Measurements from ENCODE around the gene STAT5A.
"Not testable (repeated sequence)": the region's sequence is repeated elsewhere in the genome, so short reads cannot be mapped to it uniquely, and the experiment has no call there.

STAT5A gene

DNA sequence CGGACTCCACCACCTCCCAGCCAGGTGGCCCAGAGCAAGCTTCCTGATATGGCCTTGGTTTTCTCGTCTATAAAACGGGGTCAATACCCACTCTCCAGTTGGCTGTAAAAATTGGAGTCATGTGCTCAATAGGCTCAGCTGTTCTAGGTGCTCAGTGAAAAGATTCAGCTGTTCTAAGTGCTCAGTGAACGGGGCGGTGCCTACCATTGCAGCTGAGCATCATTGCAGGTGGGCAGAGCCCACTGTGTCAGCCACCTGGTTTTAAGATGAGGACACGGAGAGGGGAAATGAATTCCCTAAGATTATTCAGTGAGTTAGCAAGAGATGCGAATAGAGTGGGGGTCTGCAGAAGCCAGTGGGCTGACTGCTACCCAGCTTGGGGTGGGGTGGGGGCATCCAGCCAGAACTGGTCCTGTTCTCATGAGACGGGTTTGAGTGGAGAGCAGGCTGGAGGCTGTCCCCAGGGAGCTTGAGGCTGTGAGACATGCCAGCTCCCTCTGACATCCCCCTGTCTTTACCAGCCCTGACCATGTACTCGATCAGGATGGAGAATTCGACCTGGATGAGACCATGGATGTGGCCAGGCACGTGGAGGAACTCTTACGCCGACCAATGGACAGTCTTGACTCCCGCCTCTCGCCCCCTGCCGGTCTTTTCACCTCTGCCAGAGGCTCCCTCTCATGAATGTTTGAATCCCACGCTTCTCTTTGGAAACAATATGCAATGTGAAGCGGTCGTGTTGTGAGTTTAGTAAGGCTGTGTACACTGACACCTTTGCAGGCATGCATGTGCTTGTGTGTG lies 21.9 kb downstream of the STAT5A start:
- no peak for DNase-seq

DNA sequence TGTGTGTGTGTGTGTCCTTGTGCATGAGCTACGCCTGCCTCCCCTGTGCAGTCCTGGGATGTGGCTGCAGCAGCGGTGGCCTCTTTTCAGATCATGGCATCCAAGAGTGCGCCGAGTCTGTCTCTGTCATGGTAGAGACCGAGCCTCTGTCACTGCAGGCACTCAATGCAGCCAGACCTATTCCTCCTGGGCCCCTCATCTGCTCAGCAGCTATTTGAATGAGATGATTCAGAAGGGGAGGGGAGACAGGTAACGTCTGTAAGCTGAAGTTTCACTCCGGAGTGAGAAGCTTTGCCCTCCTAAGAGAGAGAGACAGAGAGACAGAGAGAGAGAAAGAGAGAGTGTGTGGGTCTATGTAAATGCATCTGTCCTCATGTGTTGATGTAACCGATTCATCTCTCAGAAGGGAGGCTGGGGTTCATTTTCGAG lies 22.5 kb downstream of the STAT5A start:
- no peak for DNase-seq

DNA sequence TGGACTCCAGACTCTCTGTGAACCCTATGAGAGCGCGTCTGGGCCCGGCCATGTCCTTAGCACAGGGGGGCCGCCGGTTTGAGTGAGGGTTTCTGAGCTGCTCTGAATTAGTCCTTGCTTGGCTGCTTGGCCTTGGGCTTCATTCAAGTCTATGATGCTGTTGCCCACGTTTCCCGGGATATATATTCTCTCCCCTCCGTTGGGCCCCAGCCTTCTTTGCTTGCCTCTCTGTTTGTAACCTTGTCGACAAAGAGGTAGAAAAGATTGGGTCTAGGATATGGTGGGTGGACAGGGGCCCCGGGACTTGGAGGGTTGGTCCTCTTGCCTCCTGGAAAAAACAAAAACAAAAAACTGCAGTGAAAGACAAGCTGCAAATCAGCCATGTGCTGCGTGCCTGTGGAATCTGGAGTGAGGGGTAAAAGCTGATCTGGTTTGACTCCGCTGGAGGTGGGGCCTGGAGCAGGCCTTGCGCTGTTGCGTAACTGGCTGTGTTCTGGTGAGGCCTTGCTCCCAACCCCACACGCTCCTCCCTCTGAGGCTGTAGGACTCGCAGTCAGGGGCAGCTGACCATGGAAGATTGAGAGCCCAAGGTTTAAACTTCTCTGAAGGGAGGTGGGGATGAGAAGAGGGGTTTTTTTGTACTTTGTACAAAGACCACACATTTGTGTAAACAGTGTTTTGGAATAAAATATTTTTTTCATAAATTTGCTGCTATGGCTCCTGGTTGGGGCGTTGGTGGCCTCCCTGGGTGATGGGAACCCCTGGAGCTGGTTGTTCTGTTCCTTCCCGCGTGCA lies 23.1 kb downstream of the STAT5A start:
- DNase-seq = no peak

DNA sequence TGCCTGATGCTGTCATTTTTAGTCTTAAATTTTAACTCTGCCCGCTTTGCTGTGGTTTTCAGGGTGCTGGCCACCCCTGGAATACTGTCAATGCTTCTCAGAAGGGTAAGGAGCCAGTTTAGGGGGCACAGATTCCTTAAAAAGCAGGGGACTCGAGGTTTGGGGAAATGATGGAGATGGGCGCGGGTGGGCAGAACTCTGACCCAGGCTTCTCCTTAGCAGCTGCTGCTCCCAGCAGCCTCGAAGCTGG lies 23.7 kb downstream of the STAT5A start:
- no peak for DNase-seq

DNA sequence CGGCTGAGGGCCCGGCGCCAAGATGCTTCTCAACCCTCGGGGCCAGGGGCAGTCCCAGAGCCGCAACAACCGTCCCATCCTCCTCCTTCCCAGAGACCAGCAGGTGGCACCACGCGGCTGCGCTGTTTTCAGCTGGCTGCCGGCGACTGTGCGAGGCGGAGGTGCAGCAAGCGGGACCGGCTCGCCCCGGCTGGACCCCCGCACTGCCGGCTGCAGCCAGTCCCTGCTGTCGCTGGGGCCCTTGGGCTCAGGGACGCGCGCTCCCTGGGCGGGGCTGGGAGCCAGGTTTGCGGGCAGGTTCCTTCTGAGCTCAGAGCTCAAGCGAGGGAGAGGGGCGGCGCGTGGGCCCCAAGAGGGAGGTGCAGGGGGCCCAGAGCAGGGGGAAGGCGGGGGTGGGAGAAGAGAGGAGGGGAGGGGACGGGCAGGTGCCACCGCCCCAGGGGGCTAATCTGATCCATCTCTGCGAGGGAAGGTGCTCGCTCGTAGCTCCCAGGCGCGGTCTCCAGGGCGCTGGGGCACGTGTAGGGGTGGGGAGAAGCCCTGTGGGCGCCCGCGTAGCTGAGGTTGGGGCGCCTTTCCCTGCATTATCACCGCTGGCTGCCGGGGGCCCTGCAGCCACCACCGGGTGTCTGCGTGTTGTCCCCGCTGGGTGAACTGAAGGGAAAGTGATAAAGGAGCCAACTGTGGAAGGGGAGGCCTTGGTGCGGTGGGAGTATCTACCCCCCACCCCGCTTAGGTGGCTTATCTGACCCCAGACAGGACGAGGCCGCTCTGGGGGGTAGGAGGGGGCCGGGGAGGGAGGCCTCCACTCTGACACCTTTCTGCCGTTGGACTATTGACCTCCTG lies 24.2 kb downstream of the STAT5A start:
- DNase-seq = peak; percentile 79

DNA sequence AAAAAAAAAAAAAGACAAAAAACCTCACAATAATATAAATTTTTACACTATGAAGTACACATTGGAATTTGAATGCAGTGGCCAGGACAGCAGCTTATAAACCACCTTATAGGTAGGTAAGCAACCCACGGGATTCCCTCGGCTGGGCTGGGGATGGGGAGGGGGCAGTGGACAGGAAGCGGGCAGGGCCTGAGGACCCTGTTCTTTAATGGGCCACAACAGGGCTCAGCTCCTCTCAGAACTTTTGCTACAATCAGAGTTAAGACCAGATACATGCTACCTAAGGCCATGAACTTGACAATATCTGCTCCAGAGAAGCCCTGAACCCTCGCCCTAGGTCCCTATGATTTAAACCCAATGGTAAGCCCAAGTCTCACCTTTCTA lies 25.1 kb downstream of the STAT5A start:
- no peak for DNase-seq

DNA sequence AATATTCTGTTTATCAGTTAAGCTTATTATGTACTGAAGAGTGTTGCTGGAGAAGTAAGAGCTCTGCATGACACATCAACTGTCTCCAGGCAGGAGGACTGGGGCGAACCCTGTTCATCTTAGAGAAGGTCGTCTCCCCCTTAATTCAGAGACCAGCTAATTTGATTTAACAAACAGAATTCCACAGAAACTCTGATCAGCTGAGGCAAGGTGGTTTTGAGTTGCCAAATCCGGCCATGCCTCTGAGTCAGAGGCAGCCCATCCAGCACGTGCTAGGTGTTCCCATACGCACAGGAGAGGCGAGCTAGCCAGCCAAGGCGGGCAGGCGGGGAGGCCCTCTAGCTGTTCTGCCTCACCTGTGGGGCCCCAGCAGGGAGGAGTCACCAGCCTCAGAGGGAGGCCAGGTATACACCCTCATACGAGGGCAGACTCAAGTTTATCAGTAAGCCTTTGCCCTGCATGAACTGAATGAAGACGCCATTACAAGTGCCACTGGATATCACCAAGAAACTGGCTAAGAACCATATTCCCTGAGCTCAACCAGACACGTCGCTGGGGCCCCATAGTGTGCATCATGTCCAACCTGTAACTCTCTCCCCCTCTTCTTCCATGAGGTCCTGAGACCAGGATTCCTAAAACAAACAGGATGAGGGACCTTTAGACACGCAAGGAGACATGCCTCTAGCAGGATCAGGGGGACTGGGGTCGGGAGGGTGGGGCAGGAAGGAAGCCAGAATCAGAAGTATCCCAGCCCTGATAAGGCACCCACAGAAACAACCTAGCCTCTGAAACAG lies 25.7 kb downstream of the STAT5A start:
- peak; percentile 32 for DNase-seq

DNA sequence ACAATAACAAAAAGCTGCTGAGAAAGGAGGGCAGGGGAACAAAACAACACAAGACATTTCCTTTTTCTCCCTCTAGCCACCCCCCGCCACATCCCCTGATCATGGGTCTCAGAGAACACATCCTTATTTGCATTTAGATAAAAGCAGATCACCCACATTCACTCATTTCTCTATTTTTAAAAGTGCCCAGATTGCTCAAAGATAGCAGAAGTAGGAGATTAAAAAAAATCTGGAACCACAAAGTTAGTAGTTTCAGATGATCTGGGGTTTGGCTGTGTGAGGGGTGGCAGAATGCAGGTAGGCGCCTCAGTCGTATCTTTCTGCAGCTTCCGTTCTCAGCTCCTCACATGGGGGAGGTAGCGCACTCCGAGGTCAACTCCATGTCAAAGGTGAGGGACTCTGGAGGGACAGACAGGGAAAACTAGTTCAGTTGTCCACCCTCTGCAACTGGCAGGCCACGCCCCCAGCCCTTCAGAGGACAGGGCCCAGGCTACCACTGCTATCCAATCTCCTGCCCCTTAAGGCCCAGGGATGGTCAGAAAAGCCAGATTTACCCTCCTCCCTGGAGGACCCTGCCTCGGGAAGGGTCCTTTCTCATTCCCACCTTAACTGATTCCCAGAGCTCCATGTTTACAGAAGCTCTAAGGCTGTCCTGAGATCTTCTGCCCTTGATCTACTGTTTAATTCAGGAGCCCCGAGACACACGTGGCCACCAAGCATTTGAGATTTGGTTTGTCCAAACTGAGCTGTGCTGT lies 27.3 kb downstream of the STAT5A start:
- peak; percentile 39 for DNase-seq

DNA sequence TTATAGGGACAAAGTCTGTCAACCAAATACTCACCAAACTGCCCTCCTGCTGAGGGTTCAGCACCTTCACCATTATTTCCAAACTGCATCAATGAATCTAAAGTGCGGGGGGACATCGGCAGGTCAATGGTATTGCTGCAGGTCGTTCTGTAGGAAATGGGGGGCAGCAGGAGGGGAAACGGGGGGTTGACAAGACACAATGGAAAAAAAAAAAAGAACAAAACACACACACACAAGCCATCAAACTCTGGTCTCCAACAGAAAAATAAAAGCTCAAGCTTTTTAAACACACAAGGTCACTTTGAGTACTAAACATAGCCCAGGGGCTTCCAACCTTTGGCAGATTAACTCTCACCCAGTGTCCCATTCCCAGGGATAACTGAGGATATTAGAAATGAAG lies 28.5 kb downstream of the STAT5A start:
- DNase-seq = no peak

DNA sequence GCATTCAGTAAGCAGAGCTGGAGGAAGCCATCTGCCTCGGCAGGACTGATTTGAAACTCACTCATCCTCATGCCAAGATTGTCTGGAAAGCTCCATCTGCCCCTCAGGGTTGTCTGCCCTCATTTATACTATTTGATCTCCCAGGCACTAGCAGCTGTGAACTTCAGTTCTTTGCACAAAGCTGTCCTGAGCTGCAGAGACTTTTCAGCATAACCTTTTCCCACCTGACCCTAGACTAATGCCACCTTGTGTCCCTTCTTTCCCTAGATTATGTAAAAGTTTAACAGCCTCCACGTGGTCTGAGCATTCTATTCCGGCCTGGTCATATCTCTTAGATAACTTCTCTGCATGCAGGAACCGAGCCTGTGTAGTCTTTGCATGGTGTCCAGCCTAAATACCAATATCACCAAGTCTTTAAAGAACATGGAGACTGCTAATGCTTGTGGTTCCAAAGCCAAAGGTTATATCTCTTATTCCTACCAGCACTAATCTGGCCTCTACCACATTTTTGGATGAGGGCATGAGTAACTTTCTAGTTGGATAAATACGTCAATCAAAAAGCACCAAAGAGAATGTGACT lies 29.1 kb downstream of the STAT5A start:
- no peak for DNase-seq

DNA sequence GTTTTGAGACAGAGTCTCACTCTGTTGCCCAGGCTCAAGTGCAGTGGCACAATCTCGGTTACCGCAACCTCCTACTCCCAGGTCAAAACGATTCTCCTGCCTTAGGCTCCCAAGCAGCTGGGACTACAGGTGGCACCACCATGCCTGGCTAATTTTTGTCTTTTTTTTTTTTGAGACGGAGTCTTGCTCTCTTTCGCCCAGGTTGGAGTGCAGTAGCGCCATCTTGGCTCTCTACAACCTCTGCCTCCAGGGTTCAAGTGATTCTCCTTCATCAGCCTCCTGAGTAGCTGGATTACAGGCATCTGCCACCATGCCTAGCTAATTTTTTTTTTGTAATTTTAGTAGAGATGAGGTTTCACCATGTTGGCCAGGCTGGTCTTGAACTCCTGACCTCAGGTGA lies 29.7 kb downstream of the STAT5A start:
- DNase-seq = not testable (repeated sequence)

DNA sequence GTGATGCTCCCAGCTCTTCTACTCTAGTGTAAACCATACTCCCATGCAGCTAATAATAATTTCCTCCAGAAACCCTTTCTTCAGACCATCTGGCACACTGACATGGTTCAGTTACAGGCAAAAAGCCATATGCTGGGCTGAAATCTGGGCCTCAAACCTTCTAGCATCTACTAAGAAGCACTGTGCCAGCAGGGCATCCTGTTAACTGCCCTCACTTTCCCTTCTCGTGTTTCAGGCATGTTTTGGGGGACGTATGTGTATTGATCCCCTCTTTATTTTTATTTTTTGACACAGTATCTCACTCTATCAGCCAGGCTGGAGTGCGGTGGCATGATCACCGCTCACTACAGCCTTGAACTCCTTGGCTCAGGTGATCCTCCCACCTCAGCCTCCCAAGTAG lies 33.3 kb downstream of the STAT5A start:
- no peak for DNase-seq

DNA sequence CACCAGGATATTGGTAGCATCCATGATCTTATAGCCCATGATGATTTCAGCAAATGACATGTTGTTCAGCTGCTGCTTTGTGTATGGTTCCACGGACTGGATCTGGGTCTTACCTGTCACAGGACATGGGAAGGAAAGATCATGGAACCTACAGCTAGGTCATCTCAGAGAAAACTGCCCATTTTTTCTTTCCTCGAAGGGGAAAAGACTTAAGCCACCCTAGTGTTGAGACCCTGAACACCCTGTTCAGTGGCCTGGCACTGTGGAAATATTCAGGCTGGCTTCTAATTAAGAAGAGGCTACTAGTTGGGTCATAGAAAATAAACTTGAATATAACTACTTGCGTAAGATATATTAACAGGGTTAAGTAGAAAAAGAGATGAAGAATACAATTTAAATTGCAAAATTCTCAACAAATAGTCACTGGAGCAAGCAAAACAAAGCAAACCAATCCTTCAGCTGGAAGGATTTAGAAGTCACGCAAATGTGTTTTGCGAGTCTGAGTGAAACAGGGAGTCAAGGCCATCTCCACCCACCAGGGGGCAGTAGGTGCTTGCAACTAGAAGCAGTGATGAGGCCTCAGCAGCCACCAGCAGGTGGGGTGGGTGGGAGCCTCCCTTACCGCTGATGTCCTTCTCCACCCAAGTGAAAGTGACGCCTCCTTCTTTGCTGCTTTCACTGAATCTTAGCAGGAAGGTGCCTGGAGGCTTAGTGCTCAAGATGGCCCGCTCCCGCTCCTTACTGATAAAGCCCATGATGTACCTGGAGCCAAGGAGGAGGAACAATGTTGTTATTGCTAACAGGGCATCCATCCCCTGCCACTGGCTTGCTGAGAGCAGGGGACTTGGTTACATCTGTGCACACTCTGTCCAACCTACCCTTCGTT lies 34.3 kb downstream of the STAT5A start:
- peak; percentile 93 for DNase-seq

DNA sequence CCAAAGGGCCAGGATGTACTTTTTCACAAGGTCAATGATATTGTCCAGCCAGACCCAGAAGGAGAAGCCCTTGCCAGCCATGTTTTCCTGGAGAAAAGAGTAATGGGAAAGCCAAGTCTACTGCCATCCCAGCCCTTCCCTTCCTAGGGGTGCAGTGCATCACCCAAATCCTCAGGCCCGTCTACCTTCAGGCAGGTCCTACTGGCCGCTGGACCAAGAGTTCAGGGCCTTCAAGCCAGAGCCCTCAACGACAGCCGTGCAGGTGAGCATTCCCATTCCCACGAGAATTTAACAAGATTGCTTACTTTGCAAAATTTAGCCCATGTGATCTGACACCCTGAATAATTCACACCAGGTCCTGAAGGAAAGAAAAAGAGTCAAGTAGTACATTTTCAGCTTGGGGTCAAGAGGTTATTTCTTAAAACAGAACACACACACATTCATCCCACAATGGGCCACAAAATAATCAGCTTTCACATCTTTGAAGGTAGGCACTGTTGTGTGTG lies 35.0 kb downstream of the STAT5A start:
- DNase-seq = no peak

DNA sequence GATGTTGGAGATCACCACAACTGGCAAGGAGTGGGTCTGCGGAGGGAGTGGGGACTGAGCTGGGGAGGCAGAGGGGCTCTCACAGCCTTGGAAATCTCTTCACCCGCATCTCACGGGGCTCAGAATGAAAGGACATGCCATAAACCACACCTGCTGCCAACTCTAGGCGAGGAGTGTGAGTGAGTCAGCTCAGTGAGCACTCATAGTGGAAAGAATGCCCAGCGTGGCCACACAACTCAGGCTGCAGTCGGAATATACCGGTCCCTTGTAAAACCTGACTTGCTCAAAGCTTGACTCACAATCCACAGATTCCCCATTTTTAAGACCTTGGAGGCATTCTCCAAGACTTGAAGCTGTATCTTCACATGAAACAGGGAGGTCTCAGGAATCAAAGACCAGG lies 36.7 kb downstream of the STAT5A start:
- no peak for DNase-seq

DNA sequence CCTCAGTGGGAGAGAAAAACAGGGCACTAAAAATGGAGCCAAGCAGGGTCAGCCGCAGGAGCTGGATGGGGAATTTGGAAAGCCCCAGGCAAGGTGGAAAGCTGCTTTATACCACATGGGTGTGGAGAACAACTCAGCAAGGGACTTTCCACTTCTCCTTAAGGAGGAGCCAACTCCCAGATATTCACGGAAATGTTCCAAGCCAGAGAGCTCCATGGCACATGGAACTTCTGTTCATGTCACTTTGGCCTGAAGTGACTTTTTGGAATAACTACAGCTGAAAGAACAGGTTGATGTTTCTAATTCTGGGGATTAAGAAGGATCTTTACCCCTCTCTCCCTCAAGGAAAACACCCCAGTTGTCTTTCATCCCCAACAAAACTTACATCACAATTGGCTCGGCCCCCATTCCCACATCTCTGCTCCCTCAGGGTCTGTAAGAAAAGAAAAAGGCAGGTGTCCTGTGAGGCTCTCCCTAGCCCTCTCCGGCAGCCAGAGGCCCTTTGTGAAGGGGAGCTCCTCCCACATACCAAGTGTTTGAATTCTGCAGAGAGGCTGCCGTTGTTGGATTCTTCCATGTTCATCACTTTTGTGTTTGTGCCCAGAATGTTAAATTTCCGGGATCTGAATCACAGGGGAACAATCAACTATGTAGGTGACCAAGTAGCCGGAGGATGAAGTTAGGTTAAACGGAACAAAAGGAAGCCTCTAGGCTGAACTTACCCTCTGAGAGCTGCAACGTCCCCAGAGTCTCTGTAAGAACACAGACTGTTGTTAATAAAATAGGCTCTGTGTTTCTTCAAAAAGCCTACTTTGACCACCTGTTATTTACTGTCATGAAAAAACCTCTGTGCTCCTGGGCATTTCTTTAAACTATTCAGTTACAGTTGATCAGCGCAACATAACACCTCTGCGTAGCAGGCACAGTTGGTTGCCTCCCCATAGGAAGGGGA lies 41.0 kb downstream of the STAT5A start:
- no peak for DNase-seq

DNA sequence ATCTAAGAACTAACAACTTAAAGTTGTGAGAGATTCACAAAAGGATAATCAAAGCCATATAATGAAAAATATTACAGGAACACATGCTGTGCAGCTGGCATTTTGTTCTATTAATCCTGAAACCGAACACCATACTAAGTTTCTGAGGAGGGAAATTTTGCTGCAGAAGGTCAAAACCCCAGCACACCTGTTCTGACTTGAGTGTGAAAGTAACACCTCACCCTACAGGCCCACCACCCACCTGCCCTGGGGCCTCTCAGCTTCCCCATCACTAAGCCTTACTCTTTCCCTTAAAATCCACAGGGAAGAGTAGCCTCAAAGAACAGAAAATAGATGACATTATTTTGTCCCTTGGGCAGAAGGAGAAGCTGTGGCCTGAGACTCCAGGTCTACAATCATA lies 44.8 kb downstream of the STAT5A start:
- no peak for DNase-seq

DNA sequence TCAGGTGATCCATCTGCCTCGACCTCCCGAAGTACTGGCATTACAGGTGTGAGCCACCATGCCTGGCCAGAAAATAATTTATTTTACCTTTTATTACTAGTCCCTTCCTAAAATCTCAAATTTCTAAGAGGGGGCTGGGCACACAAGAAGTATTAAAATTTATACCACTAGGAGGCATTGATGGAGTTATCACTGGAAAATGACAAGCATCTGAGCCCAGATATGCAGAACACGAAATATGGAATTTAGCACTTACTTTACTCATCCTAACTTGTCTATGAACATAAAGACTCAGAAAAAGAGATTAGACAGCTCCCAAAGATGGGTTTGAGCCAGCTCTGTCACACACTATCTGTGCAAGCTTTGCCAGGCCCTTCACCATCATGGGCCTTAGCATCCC lies 46.4 kb downstream of the STAT5A start:
- DNase-seq = no peak

DNA sequence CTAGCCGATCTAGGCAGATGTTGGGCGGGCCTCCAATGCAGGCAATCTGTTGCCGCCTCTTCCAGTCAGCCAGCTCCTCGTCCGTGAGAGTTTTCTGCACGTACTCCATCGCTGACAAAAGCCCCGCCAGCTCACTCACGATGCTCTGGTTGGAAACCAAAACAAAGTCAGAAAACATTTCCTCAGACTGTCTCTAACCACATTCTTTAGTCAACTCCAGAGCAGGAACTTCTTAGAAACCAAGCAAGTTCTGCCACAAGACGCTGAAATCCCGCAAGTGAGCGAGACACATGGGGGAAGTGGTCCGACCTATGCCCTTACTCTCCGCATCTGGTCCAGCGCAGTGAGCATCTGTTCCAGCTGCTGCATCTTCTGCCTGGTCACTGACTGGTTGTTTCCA lies 49.1 kb downstream of the STAT5A start:
- peak; percentile 72 for DNase-seq
